ENCODE results near the gene TAF9B. TPM values are rescaled to one million over a fixed set of nuclear protein-coding genes. Genes with fewer than 3 reads are reported as not detected.

The TAF9B gene
- 10 to 100 TPM; 15.0 to 26.9 (median 18.3) TPM for total RNA-seq
- polyA plus RNA-seq, result 10 to 100 TPM; 14.3 to 22.9 TPM
- long read RNA-seq, donor 1, transcript TAF9B-201 (7 exons, 2,713 nt), result major isoform, 30 of 40 reads
- long read RNA-seq, donor 1, partial matches to known transcripts, result 7 of 40 reads
- long read RNA-seq, donor 1, other reads (novel, unspliced or antisense), result 3 of 40 reads
- long read RNA-seq, donor 2, transcript TAF9B-201 (7 exons, 2,713 nt), result major isoform, 45 of 50 reads
- long read RNA-seq, donor 2, partial matches to known transcripts, result 5 of 50 reads
- long read RNA-seq, donor 2, other reads (novel, unspliced or antisense), result 0 of 50 reads
- long read RNA-seq, donor 3, transcript TAF9B-201 (7 exons, 2,713 nt), result major isoform, 25 of 26 reads
- long read RNA-seq, donor 3, partial matches to known transcripts, result 0 of 26 reads
- long read RNA-seq, donor 3, other reads (novel, unspliced or antisense), result 1 of 26 reads

GRCh38 chrX:78139160-78140123, at the start of gene TAF9B:
Gene TAF9B (minus strand): TSS chrX:78139650. CDS start chrX:78139611, 39 bp downstream.
- Histone ChIP-seq H3K9me3 (no peaks in the 10 kb centered on the region), H3K27ac (peak within 1 kb of the TSS; percentile 83 to 87), H3K27me3 (no peaks in the 10 kb centered on the region), H3K4me1 (ENCODE audit: insufficient read depth) (no peaks in the 10 kb centered on the region), H3K4me3 (peak within 1 kb of the TSS; percentile 71), H3K36me3 (no peaks in the 10 kb centered on the region)
- TF ChIP-seq POLR2A (IDR thresholded peaks at IDR 0.05), result peak; percentile 47
- no peak for TF ChIP-seq EP300 (IDR thresholded peaks at IDR 0.05)
- 32 to 47% (median 41%) methylated on average over 59 of the region's 59 CpGs for WGBS, 3 donors
- intact Hi-C loops (cut with DNase I), result no loop called here
- peak; percentile 79 to 88 (median 84) for DNase-seq

- Histone ChIP-seq H3K27ac (no peak overlapping the region), H3K36me3 (no peaks in the 10 kb centered on the region), H3K9me3 (no peaks in the 10 kb centered on the region), H3K4me3 (no peak overlapping the region), H3K4me1 (ENCODE audit: insufficient read depth) (no peaks in the 10 kb centered on the region), H3K27me3 (no peaks in the 10 kb centered on the region)
- no peak for DNase-seq
- WGBS, 3 donors, result 80 to 89% (median 83%) methylated on average over 7 of the region's 7 CpGs
- TF ChIP-seq POLR2A (IDR thresholded peaks at IDR 0.05), result no peak
- no peak for TF ChIP-seq EP300 (IDR thresholded peaks at IDR 0.05)
- TF ChIP-seq CTCF (IDR thresholded peaks at IDR 0.05), result no peak
- intact Hi-C loops (cut with DNase I), result no loop called here
Measured at GRCh38 chrX:78182881-78183280, 43.4 kb upstream of the TAF9B start.

- Histone ChIP-seq H3K36me3 (no peaks in the 10 kb centered on the region), H3K27me3 (no peaks in the 10 kb centered on the region), H3K9me3 (no peaks in the 10 kb centered on the region), H3K4me1 (ENCODE audit: insufficient read depth) (no peaks in the 10 kb centered on the region), H3K27ac (no peak overlapping the region), H3K4me3 (no peak overlapping the region)
- TF ChIP-seq EP300 (IDR thresholded peaks at IDR 0.05) (no peak), POLR2A (IDR thresholded peaks at IDR 0.05) (no peak), CTCF (IDR thresholded peaks at IDR 0.05) (no peak)
- no peak for DNase-seq
- intact Hi-C loops (cut with DNase I), result no loop called here
Measured at GRCh38 chrX:78181307-78181706, 41.9 kb upstream of the TAF9B start.

GRCh38 chrX:78168065-78168464, 28.6 kb upstream of the TAF9B start:
- no peak overlapping the region for H3K27ac ChIP-seq
- no peaks in the 10 kb centered on the region for H3K36me3 ChIP-seq
- H3K9me3 ChIP-seq, result no peaks in the 10 kb centered on the region
- no peaks in the 10 kb centered on the region for H3K27me3 ChIP-seq
- no peak overlapping the region for H3K4me3 ChIP-seq
- intact Hi-C loops (cut with DNase I), result no loop called here
- no peak for DNase-seq
- H3K4me1 ChIP-seq (ENCODE audit: insufficient read depth), result no peaks in the 10 kb centered on the region
- TF ChIP-seq EP300 (IDR thresholded peaks at IDR 0.05) (no peak), CTCF (IDR thresholded peaks at IDR 0.05) (no peak), POLR2A (IDR thresholded peaks at IDR 0.05) (no peak)
